HEK293 (cell line): ENCODE measurements around the gene EIF3J.

Experiments
- CTCF ChIA-PET: fragments of 350-600 bp; formaldehyde crosslinking; extraction: SDS; loops from one replicate; lab custom pipeline; 2021; ENCODE audit warnings: antibody characterized with exemption; lab: Yijun Ruan, JAX
- POLR2A ChIA-PET: fragments of 300-600 bp; formaldehyde crosslinking; extraction: SDS; loops from one replicate; lab custom pipeline; 2020; ENCODE audit warnings: antibody characterized with exemption, inconsistent platforms; lab: Yijun Ruan, JAX
- H3K27ac ChIP-seq: fragments of 200-500 bp; sonication (Bioruptor generic); 2 replicates; pipeline ENCODE4 v1.5.1; 2014; ENCODE audit warnings: low read depth, low read length, control low read depth, inconsistent platforms; ENCODE audit errors: extremely low read depth
- H3K36me3 ChIP-seq, 2 experiments: fragments of 200-500 bp in 1 of 2; sonication (Bioruptor generic) in 1 of 2; 1 replicate in 1 of 2; 2 replicates in 1 of 2; pipeline ENCODE4 v1.5.1; 2014 to 2017; ENCODE audit warnings: inconsistent platforms in 2 of 2, low read length in 2 of 2; ENCODE audit not compliant: control insufficient read depth in 2 of 2, insufficient read depth in 1 of 2
- H3K4me1 ChIP-seq: fragments of 200-500 bp; sonication (Bioruptor generic); 2 replicates; pipeline ENCODE4 v1.5.1; 2014; ENCODE audit warnings: mild to moderate bottlenecking, low read length, inconsistent platforms; ENCODE audit not compliant: control insufficient read depth, insufficient read depth
- H3K4me3 ChIP-seq: 2 replicates; pipeline ENCODE4 v1.5.1; 2011; ENCODE audit warnings: low read depth, mild to moderate bottlenecking, control low read depth, low read length, moderate library complexity
- H3K9me3 ChIP-seq: fragments of 200-500 bp; sonication (Bioruptor generic); 2 replicates; pipeline ENCODE4 v1.5.1; 2014; ENCODE audit warnings: low read depth, low read length, inconsistent platforms; ENCODE audit not compliant: control insufficient read depth, insufficient read depth
- KLF17 ChIP-seq: fragments of 450-650 bp; formaldehyde crosslinking; IDR thresholded peaks from 2 replicates; pipeline ENCODE4 v1.5.1; 2016; ENCODE audit warnings: missing biosample characterization, missing genetic modification characterization
- MYNN ChIP-seq: fragments of 450-650 bp; formaldehyde crosslinking; IDR thresholded peaks from 2 replicates; pipeline ENCODE4 v1.5.1; 2016; ENCODE audit warnings: missing biosample characterization, missing genetic modification characterization, borderline replicate concordance
- PATZ1 ChIP-seq: fragments of 450-650 bp; formaldehyde crosslinking; IDR thresholded peaks from 2 replicates; pipeline ENCODE4 v1.5.1; 2016; ENCODE audit warnings: missing biosample characterization, missing genetic modification characterization
- PRDM2 ChIP-seq: fragments of 450-650 bp; formaldehyde crosslinking; IDR thresholded peaks from 2 replicates; pipeline ENCODE4 v1.5.1; 2016; ENCODE audit warnings: missing biosample characterization, missing genetic modification characterization, borderline replicate concordance
- PRDM4 ChIP-seq: fragments of 450-650 bp; formaldehyde crosslinking; IDR thresholded peaks from 2 replicates; pipeline ENCODE4 v1.5.1; 2017; ENCODE audit warnings: missing biosample characterization, missing genetic modification characterization
- SP2 ChIP-seq: fragments of 450-650 bp; formaldehyde crosslinking; IDR thresholded peaks from 2 replicates; pipeline ENCODE4 v1.5.1; 2016; ENCODE audit warnings: missing biosample characterization, missing genetic modification characterization
- SP3 ChIP-seq: fragments of 450-650 bp; formaldehyde crosslinking; IDR thresholded peaks from 2 replicates; pipeline ENCODE4 v1.5.1; 2016; ENCODE audit warnings: missing biosample characterization, missing genetic modification characterization
- SP7 ChIP-seq: fragments of 450-650 bp; formaldehyde crosslinking; IDR thresholded peaks from 2 replicates; pipeline ENCODE4 v1.5.1; 2016; ENCODE audit warnings: missing biosample characterization, missing genetic modification characterization
- YY2 ChIP-seq: fragments of 450-650 bp; formaldehyde crosslinking; IDR thresholded peaks from 2 replicates; pipeline ENCODE4 v1.5.1; 2016; ENCODE audit warnings: missing biosample characterization, missing genetic modification characterization
- ZBTB11 ChIP-seq: fragments of 450-650 bp; formaldehyde crosslinking; conservative IDR thresholded peaks from 2 replicates; pipeline ENCODE4 v1.5.1; 2016; ENCODE audit warnings: low read depth, missing biosample characterization, missing genetic modification characterization
- ZBTB20 ChIP-seq: fragments of 450-650 bp; formaldehyde crosslinking; IDR thresholded peaks from 2 replicates; pipeline ENCODE4 v1.5.1; 2016; ENCODE audit warnings: missing biosample characterization, missing genetic modification characterization
- ZBTB21 ChIP-seq: fragments of 450-650 bp; formaldehyde crosslinking; IDR thresholded peaks from 2 replicates; pipeline ENCODE4 v1.5.1; 2017; ENCODE audit warnings: missing biosample characterization, missing genetic modification characterization
- ZBTB48 ChIP-seq: fragments of 450-650 bp; formaldehyde crosslinking; IDR thresholded peaks from 2 replicates; pipeline ENCODE4 v1.5.1; 2016; ENCODE audit warnings: missing biosample characterization, missing genetic modification characterization
- ZIC2 ChIP-seq: fragments of 450-650 bp; formaldehyde crosslinking; IDR thresholded peaks from 2 replicates; pipeline ENCODE4 v1.5.1; 2016; ENCODE audit warnings: missing biosample characterization, missing genetic modification characterization
- ZNF138 ChIP-seq: fragments of 450-650 bp; formaldehyde crosslinking; IDR thresholded peaks from 2 replicates; pipeline ENCODE4 v1.5.1; 2016; ENCODE audit warnings: missing biosample characterization, missing genetic modification characterization, borderline replicate concordance
- ZNF2 ChIP-seq: fragments of 450-650 bp; formaldehyde crosslinking; IDR thresholded peaks from 2 replicates; pipeline ENCODE4 v1.5.1; 2016; ENCODE audit warnings: missing biosample characterization, missing genetic modification characterization
- ZNF350 ChIP-seq: fragments of 450-650 bp; formaldehyde crosslinking; IDR thresholded peaks from 2 replicates; pipeline ENCODE4 v1.5.0; 2017; ENCODE audit warnings: missing biosample characterization, mild to moderate bottlenecking, missing genetic modification characterization
- ZNF391 ChIP-seq: fragments of 450-650 bp; formaldehyde crosslinking; IDR thresholded peaks from 2 replicates; pipeline ENCODE4 v1.5.1; 2016; ENCODE audit warnings: low read depth, missing biosample characterization, missing genetic modification characterization, borderline replicate concordance
- ZNF555 ChIP-seq: fragments of 450-650 bp; formaldehyde crosslinking; conservative IDR thresholded peaks from 2 replicates; pipeline ENCODE4 v1.5.1; 2017; ENCODE audit warnings: missing biosample characterization, mild to moderate bottlenecking, missing genetic modification characterization, inconsistent platforms
- ZNF660 ChIP-seq: fragments of 450-650 bp; IDR thresholded peaks from 2 replicates; pipeline ENCODE4 v1.5.1; 2018; ENCODE audit warnings: missing biosample characterization, mild to moderate bottlenecking, missing genetic modification characterization

Gene EIF3J

GRCh38 chr15:44536962-44537734, at the start of gene EIF3J:
TSS of gene EIF3J (plus strand) at chr15:44537147. CDS start at chr15:44537195, 48 bp downstream.
- ChIA-PET POLR2A (interaction anchor here (0.6 to 1.9 kb wide), 12 partner anchors 9 to 249 kb away, joined by 3 to 18 read pairs (median 4); partner anchors contain the start of genes CTDSPL2, GOLM2 and SPG11), CTCF (interaction anchor here (0.6 to 1.3 kb wide), 2 partner anchors 9 to 42 kb away, joined by 4 read pairs; no protein-coding TSS in a partner anchor)
- Histone ChIP-seq H3K4me1 (no peaks in the 10 kb centered on the region), H3K36me3 (peaks cover 9 to 31% of the 10 kb centered on the region in 2 experiments; a peak in 2 of 3 replicates), H3K4me3 (peak within 1 kb of the TSS; percentile 88), H3K9me3 (no peaks in the 10 kb centered on the region), H3K27ac (peak within 1 kb of the TSS; percentile 94)
- TF ChIP-seq ZBTB21 (tag by site-specific recombination) (peak; percentile 25; the same call in 1 of the 2 replicates), ZNF138 (tag by site-specific recombination) (no peak), YY2 (tag by site-specific recombination) (peak; percentile 17; the same call in 1 of the 2 replicates), MYNN (tag by site-specific recombination) (no peak), ZBTB20 (peak; percentile 7; the same call in 1 of the 2 replicates), SP2 (peak; percentile 54), ZBTB48 (tag by site-specific recombination) (no peak), PRDM4 (tag by site-specific recombination) (no peak), ZNF2 (peak; percentile 72), ZNF391 (tag by site-specific recombination) (peak; percentile 34; the same call in 1 of the 2 replicates), ZNF660 (tag by site-specific recombination) (peak; percentile 50), SP3 (tag by site-specific recombination) (peak; percentile 50), KLF17 (tag by site-specific recombination) (peak; percentile 23; the same call in 1 of the 2 replicates), ZNF350 (tag by site-specific recombination) (no peak), PRDM2 (tag by site-specific recombination) (no peak), ZNF555 (tag by site-specific recombination) (no peak), ZBTB11 (tag by site-specific recombination) (0 out of 2 replicates have a peak, but pooled peaks have one; percentile 12), PATZ1 (tag by site-specific recombination) (peak; percentile 8), SP7 (peak; percentile 32; the same call in 1 of the 2 replicates), ZIC2 (tag by site-specific recombination) (peak; percentile 64)
